Lower lobe of right lung (tissue), 2 donors: ENCODE measurements around the gene VPS72. TPM values are rescaled to one million over a fixed set of nuclear protein-coding genes. Genes with fewer than 3 reads are reported as not detected.

Experiments
- ATAC-seq, 2 donors: fragments of 200-7000 bp; cut with Tn5 transposase; one replicate each; pipeline ENCODE4 v1.9.1; 2020 to 2022; ENCODE audit warnings: mild to moderate bottlenecking in 2 of 2, moderate library complexity in 2 of 2
- DNase-seq: peaks from one replicate; pipeline ENCODE4 v3.0.0-alpha.2; 2020
- H3K27ac ChIP-seq: fragments of 200-600 bp; one replicate; pipeline ENCODE4 v1.8.0; 2022
- H3K27me3 ChIP-seq: fragments of 200-600 bp; one replicate; pipeline ENCODE4 v1.8.0; 2022; ENCODE audit warnings: low read depth
- H3K36me3 ChIP-seq: fragments of 200-600 bp; one replicate; pipeline ENCODE4 v1.8.0; 2022; ENCODE audit warnings: mild to moderate bottlenecking
- H3K4me1 ChIP-seq: fragments of 200-600 bp; one replicate; pipeline ENCODE4 v1.8.0; 2022
- H3K4me3 ChIP-seq: fragments of 200-600 bp; one replicate; pipeline ENCODE4 v1.8.0; 2022; ENCODE audit warnings: mild to moderate bottlenecking
- H3K9me3 ChIP-seq: fragments of 200-600 bp; one replicate; pipeline ENCODE4 v1.8.0; 2022
- CTCF ChIP-seq: fragments of 200-600 bp; IDR thresholded peaks from one replicate; pipeline ENCODE4 v1.8.0; 2022; ENCODE audit warnings: antibody characterized with exemption, mild to moderate bottlenecking
- intact Hi-C: fragments of 100-400 bp; cut with DNase I; formaldehyde crosslinking; loops from one replicate; pipeline ENCODE4 v1.11.0; 2022
- long read RNA-seq: library from polyadenylated mRNA; unstranded; transcript quantifications from one replicate; pipeline ENCODE4 v2.0.0, GENCODE V29; 2021
- total RNA-seq: library from RNA; stranded (reverse); fragmentation: NEBNext Ultra II Directional; extraction: Animal tissue kit (Norgen Biotek cat#: 25700); gene quantifications from one replicate; pipeline ENCODE4 v1.2.1, GENCODE V29; 2021
- donor health status: DM: no; HTN: yes; CAD: no; lungs with severe emphysema.

Gene VPS72
- total RNA-seq, result 45.3 TPM
- long read RNA-seq, transcript VPS72-202 (6 exons, 1,527 nt), result major isoform, 32 of 37 reads
- long read RNA-seq, partial matches to known transcripts, result 2 of 37 reads
- long read RNA-seq, other reads (novel, unspliced or antisense), result 1 of 37 reads

- H3K27me3 ChIP-seq, result no peaks in the 10 kb centered on the region
These were observed at the start of gene VPS72 for GRCh38 chr1:151189637-151190445. VPS72 (minus strand) TSS chr1:151190197; CDS start chr1:151190121, 76 bp downstream.

GRCh38 chr1:151238467-151238739, 48.4 kb upstream of the VPS72 start:
- Histone ChIP-seq H3K27me3 (no peaks in the 10 kb centered on the region), H3K4me1 (no peaks in the 10 kb centered on the region), H3K4me3 (no peak overlapping the region), H3K27ac (no peak overlapping the region), H3K36me3 (peaks cover 100% of the 10 kb centered on the region), H3K9me3 (no peaks in the 10 kb centered on the region)
- DNase-seq (no peak), ATAC-seq (no peak)
- intact Hi-C loops, result no loop called here
- no peak for TF ChIP-seq CTCF

More at GRCh38 chr1:151189637-151190445, at the start of gene VPS72:
- no peaks in the 10 kb centered on the region for H3K9me3 ChIP-seq
- peaks cover 11% of the 10 kb centered on the region for H3K36me3 ChIP-seq
- ATAC-seq, result peak; percentile 97 to 98
- peaks cover 21% of the 10 kb centered on the region for H3K4me1 ChIP-seq
- DNase-seq, result peak; percentile 90
- TF ChIP-seq CTCF, result peak; percentile 27
- intact Hi-C loops, result no loop called here
- H3K4me3 ChIP-seq, result peak within 1 kb of the TSS; percentile 82
- peak within 1 kb of the TSS; percentile 84 for H3K27ac ChIP-seq

GRCh38 chr1:151237678-151238466, 47.9 kb upstream of the VPS72 start:
- no peak for TF ChIP-seq CTCF
- no peak overlapping the region for H3K27ac ChIP-seq
- H3K4me1 ChIP-seq, result no peaks in the 10 kb centered on the region
- H3K4me3 ChIP-seq, result no peak overlapping the region
- no peaks in the 10 kb centered on the region for H3K9me3 ChIP-seq
- ATAC-seq (no peak), DNase-seq (no peak)
- peaks cover 100% of the 10 kb centered on the region for H3K36me3 ChIP-seq
- no peaks in the 10 kb centered on the region for H3K27me3 ChIP-seq
- intact Hi-C loops, result no loop called here

GRCh38 chr1:151235235-151235634, 45.2 kb upstream of the VPS72 start:
- Histone ChIP-seq H3K4me3 (no peak overlapping the region), H3K27ac (no peak overlapping the region), H3K27me3 (no peaks in the 10 kb centered on the region), H3K36me3 (peaks cover 100% of the 10 kb centered on the region), H3K4me1 (no peaks in the 10 kb centered on the region), H3K9me3 (no peaks in the 10 kb centered on the region)
- intact Hi-C loops, result no loop called here
- no peak for TF ChIP-seq CTCF
- DNase-seq (no peak), ATAC-seq (no peak)

GRCh38 chr1:151222130-151222529, 32.1 kb upstream of the VPS72 start:
- Histone ChIP-seq H3K27me3 (no peaks in the 10 kb centered on the region), H3K36me3 (peaks cover 46% of the 10 kb centered on the region), H3K9me3 (no peaks in the 10 kb centered on the region), H3K27ac (no peak overlapping the region), H3K4me1 (peaks cover 9% of the 10 kb centered on the region), H3K4me3 (no peak overlapping the region)
- intact Hi-C loops, result no loop called here
- ATAC-seq (no peak), DNase-seq (no peak)
- TF ChIP-seq CTCF, result no peak
